ENCODE results near the gene KPNA3.

DNA sequence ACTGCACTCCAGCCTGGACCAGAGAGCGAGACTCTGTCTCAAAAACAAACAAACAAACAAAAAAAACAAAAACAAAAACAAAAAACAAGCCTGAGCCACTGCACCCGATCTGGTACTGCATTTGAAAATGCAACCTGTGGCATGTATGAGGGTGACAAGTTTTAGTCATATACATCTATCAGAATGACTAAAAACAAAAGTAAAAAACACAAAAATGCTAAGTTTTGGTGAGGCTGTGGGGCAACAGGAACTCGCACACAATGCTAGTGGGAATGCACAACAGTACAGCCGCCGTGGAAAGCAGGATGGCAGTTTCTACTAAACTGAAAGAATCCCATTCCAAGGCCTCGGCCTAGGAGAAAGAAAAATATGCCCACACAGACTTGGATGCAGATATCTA is 109.0 kb downstream of the KPNA3 start:
- no peak for TF ChIP-seq CTCF (IDR thresholded peaks at IDR 0.05)
- no peak for TF ChIP-seq POLR2AphosphoS5 (IDR thresholded peaks at IDR 0.05; ENCODE audit: low read depth, low read length)
- TF ChIP-seq, protein P1, sequence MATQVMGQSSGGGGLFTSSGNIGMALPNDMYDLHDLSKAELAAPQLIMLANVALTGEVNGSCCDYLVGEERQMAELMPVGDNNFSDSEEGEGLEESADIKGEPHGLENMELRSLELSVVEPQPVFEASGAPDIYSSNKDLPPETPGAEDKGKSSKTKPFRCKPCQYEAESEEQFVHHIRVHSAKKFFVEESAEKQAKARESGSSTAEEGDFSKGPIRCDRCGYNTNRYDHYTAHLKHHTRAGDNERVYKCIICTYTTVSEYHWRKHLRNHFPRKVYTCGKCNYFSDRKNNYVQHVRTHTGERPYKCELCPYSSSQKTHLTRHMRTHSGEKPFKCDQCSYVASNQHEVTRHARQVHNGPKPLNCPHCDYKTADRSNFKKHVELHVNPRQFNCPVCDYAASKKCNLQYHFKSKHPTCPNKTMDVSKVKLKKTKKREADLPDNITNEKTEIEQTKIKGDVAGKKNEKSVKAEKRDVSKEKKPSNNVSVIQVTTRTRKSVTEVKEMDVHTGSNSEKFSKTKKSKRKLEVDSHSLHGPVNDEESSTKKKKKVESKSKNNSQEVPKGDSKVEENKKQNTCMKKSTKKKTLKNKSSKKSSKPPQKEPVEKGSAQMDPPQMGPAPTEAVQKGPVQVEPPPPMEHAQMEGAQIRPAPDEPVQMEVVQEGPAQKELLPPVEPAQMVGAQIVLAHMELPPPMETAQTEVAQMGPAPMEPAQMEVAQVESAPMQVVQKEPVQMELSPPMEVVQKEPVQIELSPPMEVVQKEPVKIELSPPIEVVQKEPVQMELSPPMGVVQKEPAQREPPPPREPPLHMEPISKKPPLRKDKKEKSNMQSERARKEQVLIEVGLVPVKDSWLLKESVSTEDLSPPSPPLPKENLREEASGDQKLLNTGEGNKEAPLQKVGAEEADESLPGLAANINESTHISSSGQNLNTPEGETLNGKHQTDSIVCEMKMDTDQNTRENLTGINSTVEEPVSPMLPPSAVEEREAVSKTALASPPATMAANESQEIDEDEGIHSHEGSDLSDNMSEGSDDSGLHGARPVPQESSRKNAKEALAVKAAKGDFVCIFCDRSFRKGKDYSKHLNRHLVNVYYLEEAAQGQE (IDR thresholded peaks at IDR 0.05; ENCODE audit: insufficient read depth in 1 of 2, low read depth in 2 of 2, low read length in 1 of 2), result no peak

Measured in Panc1 (cell line).